ENCODE results near the gene ABCD3.
A peak's percentile ranks its signal among the peaks of the same experiment; 100 is the strongest.
"Not testable (repeated sequence)": the region's sequence is repeated elsewhere in the genome, so short reads cannot be mapped to it uniquely, and the experiment has no call there.

ABCD3 gene

DNA sequence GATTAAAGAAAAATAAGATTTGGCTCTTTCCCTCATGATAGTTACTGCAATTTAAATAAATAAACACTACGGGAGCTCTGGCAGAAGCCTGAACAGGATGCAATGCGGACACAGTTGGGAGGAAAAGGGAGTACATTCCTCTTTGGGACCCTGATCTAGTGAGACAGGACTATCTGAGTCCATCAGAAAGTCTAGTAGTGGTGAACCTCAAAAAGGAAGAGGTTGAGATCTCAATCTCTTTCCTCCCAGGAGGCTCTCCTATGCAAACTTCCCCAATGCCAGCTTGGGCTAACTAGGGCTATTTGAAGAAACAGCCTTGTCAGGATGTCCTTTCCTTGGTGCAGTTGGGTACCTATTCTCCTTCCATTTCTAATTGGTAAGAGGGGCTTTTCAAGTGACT, 4.9 kb upstream of the ABCD3 start:
- FAIRE-seq: no peak

DNA sequence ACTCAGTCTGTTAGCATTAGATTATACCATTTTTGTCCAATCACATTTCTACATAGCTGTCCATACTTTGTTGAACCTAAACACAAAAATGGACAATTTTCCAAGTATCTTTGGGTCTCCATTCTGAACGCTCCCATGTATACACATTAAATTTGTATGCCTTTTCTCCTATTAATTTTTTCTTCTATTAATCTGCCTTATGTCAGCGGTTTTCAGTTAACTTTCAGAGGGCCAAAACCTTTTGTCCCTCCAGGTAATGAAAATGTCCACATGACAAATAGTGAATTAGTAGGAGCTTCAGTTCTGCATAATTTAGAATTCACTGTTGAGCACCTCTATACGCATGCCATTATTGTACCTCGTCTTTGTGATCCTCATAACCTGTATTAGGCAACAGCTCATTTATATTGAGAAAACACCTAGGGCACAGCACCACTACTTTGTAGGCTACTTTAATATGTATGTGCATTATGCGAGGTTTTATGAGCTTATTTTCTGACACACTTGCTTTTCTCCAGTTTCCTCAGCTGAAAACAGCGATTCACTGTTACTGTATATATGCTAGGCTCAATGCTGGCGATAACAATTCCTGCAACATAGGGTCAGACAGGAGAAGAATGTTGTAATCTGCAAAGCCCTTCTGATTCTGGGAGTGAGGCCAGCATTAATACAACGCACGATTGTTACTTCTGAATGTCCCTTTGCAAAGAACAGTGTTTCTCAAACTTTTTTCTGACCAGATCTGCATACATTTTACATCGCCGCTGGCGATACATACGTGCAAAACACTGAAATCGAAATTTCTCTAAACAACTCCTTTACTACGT, 1.1 kb upstream of the ABCD3 start:
- DNase-seq (ENCODE audit: low spot score) (peak; percentile 37), FAIRE-seq (peak; percentile 49)

More for the DNA sequence above, 4.9 kb upstream of the ABCD3 start:
- DNase-seq (ENCODE audit: low spot score): no peak

- DNase-seq (ENCODE audit: low spot score) (no peak), FAIRE-seq (no peak)
Observed at GRCh38 chr1:94417728-94417977, 536 bp upstream of the ABCD3 start.

GRCh38 chr1:94418664-94419655, 771 bp downstream of the ABCD3 start:
- FAIRE-seq (no peak), DNase-seq (ENCODE audit: low spot score) (peak; percentile 27)

GRCh38 chr1:94422115-94422820, 4.1 kb downstream of the ABCD3 start:
- no peak for DNase-seq (ENCODE audit: low spot score)

GRCh38 chr1:94425821-94426484, 7.8 kb downstream of the ABCD3 start:
- FAIRE-seq (peak; percentile 73), DNase-seq (ENCODE audit: low spot score) (no peak)

More at GRCh38 chr1:94422115-94422820, 4.1 kb downstream of the ABCD3 start:
- FAIRE-seq: no peak

- DNase-seq (ENCODE audit: low spot score); FAIRE-seq: not testable (repeated sequence)
Observed at GRCh38 chr1:94426485-94426870, 8.3 kb downstream of the ABCD3 start.

GRCh38 chr1:94428441-94428840, 10.3 kb downstream of the ABCD3 start:
- FAIRE-seq: no peak

DNA sequence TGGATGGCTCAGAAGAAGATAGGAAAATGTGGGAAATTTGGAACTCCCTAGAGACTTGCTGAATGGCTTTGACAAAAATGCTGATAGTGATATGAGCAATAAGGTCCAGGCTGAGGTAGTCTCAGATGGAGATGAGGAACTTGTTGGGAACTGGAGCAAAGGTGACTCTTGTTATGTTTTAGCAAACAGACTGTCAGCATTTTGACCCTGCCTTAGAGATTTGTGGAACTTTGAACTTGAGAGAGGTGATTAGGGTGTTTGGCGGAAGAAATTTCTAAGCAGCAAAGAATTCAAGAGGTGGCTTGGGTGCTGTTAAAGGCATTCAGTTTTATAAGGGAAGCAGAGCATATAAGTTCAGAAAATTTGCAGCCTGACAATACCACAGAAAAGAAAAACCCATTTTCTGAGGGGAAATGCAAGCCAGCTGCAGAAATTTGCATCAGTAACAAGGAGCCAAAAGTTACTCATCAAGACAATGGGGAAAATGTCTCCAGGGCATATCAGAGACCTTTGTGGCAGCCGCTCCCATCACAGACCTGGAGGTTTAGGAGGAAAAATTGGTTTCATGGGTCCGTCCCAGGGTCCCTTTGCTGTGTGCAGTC, 10.8 kb downstream of the ABCD3 start:
- FAIRE-seq: not testable (repeated sequence)

More at GRCh38 chr1:94428441-94428840, 10.3 kb downstream of the ABCD3 start:
- DNase-seq (ENCODE audit: low spot score): no peak

GRCh38 chr1:94430066-94430465, 11.9 kb downstream of the ABCD3 start:
- not testable (repeated sequence) for DNase-seq (ENCODE audit: low spot score); FAIRE-seq

More for the DNA sequence above, 10.8 kb downstream of the ABCD3 start:
- DNase-seq (ENCODE audit: low spot score): not testable (repeated sequence)

- DNase-seq (ENCODE audit: low spot score): no peak
- no peak for FAIRE-seq
Observed at GRCh38 chr1:94433866-94434265, 15.7 kb downstream of the ABCD3 start.

DNA sequence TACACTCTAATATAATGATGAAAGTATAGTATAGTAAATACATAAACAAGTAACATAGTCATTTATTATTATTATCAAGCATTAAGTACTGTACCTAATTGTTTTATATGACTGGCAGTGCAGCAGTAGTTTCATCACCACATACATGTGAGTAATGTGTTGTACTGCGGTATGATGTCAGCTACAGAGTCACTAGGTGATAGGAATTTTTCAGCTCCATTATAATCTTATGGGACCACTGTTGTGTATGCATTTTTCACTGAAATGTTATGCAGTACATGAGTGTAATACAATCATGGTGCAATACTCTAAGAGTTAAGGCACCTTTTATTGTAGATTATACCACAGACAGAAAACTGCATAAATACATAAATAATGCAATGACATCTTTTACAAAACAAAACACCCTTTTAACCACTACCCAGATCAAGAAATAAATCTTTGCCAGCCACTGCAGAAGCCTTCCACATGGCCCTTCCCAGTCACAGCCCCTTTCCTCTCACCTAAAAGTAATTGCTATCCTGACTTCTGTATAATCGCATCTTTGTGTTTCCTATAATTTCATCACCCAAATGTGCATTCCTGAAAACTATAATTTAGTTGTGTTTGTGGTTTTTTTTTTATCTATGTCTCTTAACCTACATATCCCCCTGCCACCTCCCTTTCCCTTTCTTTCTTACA, 16.3 kb downstream of the ABCD3 start:
- no peak for DNase-seq (ENCODE audit: low spot score)
- no peak for FAIRE-seq

DNA sequence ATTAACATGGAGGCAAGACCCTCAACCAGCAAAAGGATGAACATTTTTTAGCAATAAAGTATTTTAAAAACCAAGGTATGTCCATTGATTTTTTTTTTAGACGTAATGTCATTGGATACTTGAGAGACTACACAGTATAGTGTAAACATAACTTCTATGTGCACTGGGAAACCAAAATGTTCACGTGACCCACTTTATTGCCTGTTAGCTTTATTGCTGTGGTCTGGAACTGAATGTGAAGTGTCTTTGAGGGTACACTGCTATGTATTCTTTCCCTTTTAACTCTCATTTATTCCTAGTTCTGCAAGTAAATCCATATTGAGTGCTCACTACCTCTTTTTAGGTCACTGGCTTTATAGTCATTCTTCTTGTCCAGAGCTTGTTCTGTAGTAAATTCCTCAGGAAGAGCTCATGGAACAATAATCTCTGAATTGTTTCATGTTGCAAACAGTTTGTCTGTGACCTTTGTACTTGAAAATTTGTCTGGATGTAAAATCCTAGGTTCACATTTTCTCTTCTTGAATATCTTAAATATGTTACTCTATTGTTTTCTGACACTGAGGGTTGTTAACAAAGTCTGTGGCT, 20.6 kb downstream of the ABCD3 start:
- no peak for DNase-seq (ENCODE audit: low spot score)

GRCh38 chr1:94440088-94440487, 21.9 kb downstream of the ABCD3 start:
- FAIRE-seq (no peak), DNase-seq (ENCODE audit: low spot score) (no peak)

More for the DNA sequence above, 20.6 kb downstream of the ABCD3 start:
- no peak for FAIRE-seq

- not testable (repeated sequence) for DNase-seq (ENCODE audit: low spot score); FAIRE-seq
Observed at GRCh38 chr1:94443067-94443466, 24.9 kb downstream of the ABCD3 start.

GRCh38 chr1:94444819-94445218, 26.6 kb downstream of the ABCD3 start:
- not testable (repeated sequence) for DNase-seq (ENCODE audit: low spot score); FAIRE-seq

DNA sequence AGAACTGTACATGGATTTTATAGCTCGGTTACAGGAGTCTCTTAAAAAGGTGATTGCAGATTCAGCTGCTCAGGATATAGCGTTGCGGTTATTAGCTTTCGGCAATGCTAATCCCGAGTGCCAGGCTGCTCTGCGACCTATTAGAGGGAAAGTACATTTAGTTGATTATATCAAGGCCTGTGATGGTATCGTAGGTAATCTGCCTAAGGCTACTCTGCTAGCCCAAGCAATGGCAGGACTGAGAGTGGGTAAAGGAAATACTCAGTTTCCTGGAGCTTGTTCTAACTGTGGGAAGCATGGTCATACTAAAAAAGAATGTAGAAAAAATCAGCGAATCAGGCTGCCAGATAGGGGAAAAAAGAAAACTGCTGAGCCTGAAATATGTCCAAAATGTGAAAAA, 27.5 kb downstream of the ABCD3 start:
- not testable (repeated sequence) for FAIRE-seq

DNA sequence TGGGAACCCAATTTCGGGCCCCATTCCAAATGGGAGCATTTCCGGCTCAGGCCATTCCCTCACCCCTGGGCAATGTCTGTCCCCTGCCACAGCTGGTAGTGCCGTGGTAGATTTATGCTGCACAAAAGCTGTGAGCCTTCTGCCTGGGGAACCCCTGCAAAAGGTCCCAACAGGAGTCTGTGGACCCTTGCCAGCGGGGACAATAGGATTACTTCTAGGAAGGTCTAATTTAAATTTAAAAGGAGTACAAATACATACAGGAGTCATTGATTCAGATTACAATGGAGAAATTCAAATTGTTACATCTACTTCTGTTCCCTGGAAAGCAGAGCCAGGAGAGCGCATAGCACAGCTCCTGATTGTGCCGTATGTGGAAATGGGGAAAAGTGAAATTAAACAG, 28.0 kb downstream of the ABCD3 start:
- DNase-seq (ENCODE audit: low spot score); FAIRE-seq: not testable (repeated sequence)

More for the DNA sequence above, 27.5 kb downstream of the ABCD3 start:
- not testable (repeated sequence) for DNase-seq (ENCODE audit: low spot score)

GRCh38 chr1:94448741-94449140, 30.6 kb downstream of the ABCD3 start:
- not testable (repeated sequence) for DNase-seq (ENCODE audit: low spot score)

More at GRCh38 chr1:94448741-94449140, 30.6 kb downstream of the ABCD3 start:
- not testable (repeated sequence) for FAIRE-seq

Measured in RCC 7860 (cell line).